WTC11 (cell line): Measurements from ENCODE around the gene AGO4. TPM values are rescaled to one million over a fixed set of nuclear protein-coding genes. Genes with fewer than 3 reads are reported as not detected.

Experiments
- ATAC-seq: fragments of 200-7000 bp; cut with Tn5 transposase; 2 replicates; pipeline ENCODE4 v1.10.0; 2021; ENCODE audit warnings: mild to moderate bottlenecking, moderate library complexity
- CTCF ChIA-PET: fragments of 300-600 bp; sonication (Branson Sonifier 250); formaldehyde crosslinking; loops from one replicate; lab custom pipeline; 2021; ENCODE audit warnings: antibody characterized with exemption; lab: Charles Lee
- POLR2A ChIA-PET: fragments of 350-600 bp; sonication (Branson Sonifier 250); formaldehyde crosslinking; loops from one replicate; lab custom pipeline; 2021; ENCODE audit warnings: antibody characterized with exemption; lab: Charles Lee
- DNase-seq: peaks from one replicate; pipeline ENCODE4 v3.0.0; 2021; ENCODE audit warnings: low spot score
- H3K27ac Mint-ChIP-seq: 2 replicates; pipeline ENCODE4 v1.8.0; 2021; ENCODE audit warnings: mixed read lengths
- H3K27me3 Mint-ChIP-seq: 2 replicates; pipeline ENCODE4 v1.8.0; 2021; ENCODE audit warnings: low read depth, mild to moderate bottlenecking, moderate library complexity, mixed read lengths
- H3K36me3 Mint-ChIP-seq: 2 replicates; pipeline ENCODE4 v1.8.0; 2021; ENCODE audit warnings: mixed read lengths
- H3K4me1 Mint-ChIP-seq: 2 replicates; pipeline ENCODE4 v1.8.0; 2022; ENCODE audit warnings: mixed read lengths
- H3K4me3 Mint-ChIP-seq: 2 replicates; pipeline ENCODE4 v1.8.0; 2021; ENCODE audit warnings: mild to moderate bottlenecking, moderate library complexity, mixed read lengths
- H3K9me3 Mint-ChIP-seq: 2 replicates; pipeline ENCODE4 v1.8.0; 2021; ENCODE audit warnings: mixed read lengths
- CTCF ChIP-seq: fragments of 200-600 bp; IDR thresholded peaks from 2 replicates; pipeline ENCODE4 v1.8.0; 2022; ENCODE audit warnings: antibody characterized with exemption
- ESRRA ChIP-seq: sonication (generic); formaldehyde crosslinking; IDR thresholded peaks from 2 replicates; pipeline ENCODE4 v1.8.1; 2022; ENCODE audit warnings: mild to moderate bottlenecking, missing genetic modification reagents, borderline replicate concordance
- MXD4 ChIP-seq: fragments of 250-450 bp; sonication (Bioruptor Pico); IDR thresholded peaks from 2 replicates; pipeline ENCODE4 v1.8.0; 2021; ENCODE audit warnings: mild to moderate bottlenecking, moderate library complexity, borderline replicate concordance
- NR3C1 ChIP-seq: sonication (generic); formaldehyde crosslinking; conservative IDR thresholded peaks from 2 replicates; pipeline ENCODE4 v1.8.1; 2023; ENCODE audit warnings: low read depth, mild to moderate bottlenecking, missing genetic modification reagents
- PRDM15 ChIP-seq: sonication (generic); formaldehyde crosslinking; IDR thresholded peaks from 2 replicates; pipeline ENCODE4 v1.8.0; 2022; ENCODE audit warnings: missing genetic modification reagents
- RELA ChIP-seq: sonication (generic); formaldehyde crosslinking; IDR thresholded peaks from 2 replicates; pipeline ENCODE4 v1.8.1; 2022; ENCODE audit warnings: missing genetic modification reagents, mild to moderate bottlenecking, borderline replicate concordance
- STAT6 ChIP-seq: sonication (generic); formaldehyde crosslinking; conservative IDR thresholded peaks from 2 replicates; pipeline ENCODE4 v1.8.1; 2023; ENCODE audit warnings: mild to moderate bottlenecking, low read depth, missing genetic modification reagents, moderate library complexity
- ZBTB21 ChIP-seq: sonication (generic); formaldehyde crosslinking; IDR thresholded peaks from 2 replicates; pipeline ENCODE4 v1.8.1; 2023; ENCODE audit warnings: mild to moderate bottlenecking, missing genetic modification reagents, borderline replicate concordance
- ZNF512 ChIP-seq: sonication (generic); formaldehyde crosslinking; IDR thresholded peaks from 2 replicates; pipeline ENCODE4 v1.8.1; 2022; ENCODE audit warnings: missing genetic modification reagents, borderline replicate concordance
- ZNF671 ChIP-seq: fragments of 250-450 bp; sonication (Bioruptor Pico); IDR thresholded peaks from 2 replicates; pipeline ENCODE4 v1.8.0; 2021; ENCODE audit warnings: mild to moderate bottlenecking
- total RNA-seq: library from RNA; stranded (reverse); gene quantifications from 3 replicates; pipeline ENCODE4 v1.2.3, GENCODE V29; 2021
- TF ChIP-seq, protein P1 (sequence below): sonication (generic); formaldehyde crosslinking; IDR thresholded peaks from 2 replicates; pipeline ENCODE4 v1.8.1; 2022; ENCODE audit warnings: low read depth, missing genetic modification reagents, borderline replicate concordance
- TF ChIP-seq, protein P2 (sequence below): fragments of 250-450 bp; sonication (Bioruptor Pico); IDR thresholded peaks from 2 replicates; pipeline ENCODE4 v1.9.0; 2021; ENCODE audit warnings: mild to moderate bottlenecking, borderline replicate concordance
- TF ChIP-seq, protein P3 (sequence below): fragments of 250-450 bp; sonication (Bioruptor Pico); IDR thresholded peaks from 2 replicates; pipeline ENCODE4 v2.1.2; 2022; ENCODE audit warnings: mild to moderate bottlenecking, moderate library complexity
- TF ChIP-seq, protein P4 (sequence below): fragments of 250-450 bp; sonication (Bioruptor Pico); conservative IDR thresholded peaks from 2 replicates; pipeline ENCODE4 v1.9.0; 2021; ENCODE audit warnings: mild to moderate bottlenecking

Gene AGO4
- total RNA-seq, 1 experiment from 2014 or later: 8.7 TPM

DNA sequence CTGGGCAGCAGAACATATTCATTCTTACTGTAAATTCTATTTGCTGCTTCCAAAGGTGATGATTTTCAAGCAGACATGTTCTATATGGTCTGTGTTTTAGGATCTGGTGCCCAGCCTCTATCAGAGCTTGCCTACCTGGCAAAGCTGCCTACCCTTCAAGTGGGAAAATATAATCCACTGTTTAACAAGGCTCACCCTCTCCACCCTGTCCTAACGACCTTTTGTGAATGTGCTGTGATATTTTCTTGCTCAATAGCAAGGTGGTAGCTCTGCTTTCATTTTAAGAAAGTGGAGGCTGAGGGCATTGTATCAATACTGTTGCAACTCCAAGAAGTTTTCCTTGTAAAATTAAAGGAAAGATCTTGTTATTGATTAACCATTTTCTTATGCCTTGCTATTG lies 49.1 kb downstream of the AGO4 start:
- ChIA-PET POLR2A (interaction anchor here (1.9 kb wide), 1 partner anchor 87 kb away, joined by 5 read pairs; the partner anchor contains the start of gene CLSPN), CTCF (interaction anchor here (0.9 to 2.0 kb wide), 4 partner anchors 26 to 278 kb away, joined by 3 to 16 read pairs (median 6); partner anchors contain the start of genes AGO1 and CLSPN)
- ATAC-seq (no peak), DNase-seq (no peak)
- no peak overlapping the region for H3K27ac Mint-ChIP-seq
- no peaks in the 10 kb centered on the region for H3K9me3 Mint-ChIP-seq
- H3K4me1 Mint-ChIP-seq: peaks cover 18% of the 10 kb centered on the region
- no peaks in the 10 kb centered on the region for H3K27me3 Mint-ChIP-seq
- H3K36me3 Mint-ChIP-seq: peaks cover 4% of the 10 kb centered on the region
- no peak overlapping the region for H3K4me3 Mint-ChIP-seq
- TF ChIP-seq CTCF (no peak), ZNF671 (CRISPR knock-in tag) (no peak), NR3C1 (no peak), MXD4 (CRISPR knock-in tag) (no peak), RELA (CRISPR knock-in tag) (no peak), PRDM15 (CRISPR knock-in tag) (no peak), ESRRA (no peak), ZNF512 (CRISPR knock-in tag) (no peak), STAT6 (no peak), ZBTB21 (CRISPR knock-in tag) (no peak)
- TF ChIP-seq, protein P1, sequence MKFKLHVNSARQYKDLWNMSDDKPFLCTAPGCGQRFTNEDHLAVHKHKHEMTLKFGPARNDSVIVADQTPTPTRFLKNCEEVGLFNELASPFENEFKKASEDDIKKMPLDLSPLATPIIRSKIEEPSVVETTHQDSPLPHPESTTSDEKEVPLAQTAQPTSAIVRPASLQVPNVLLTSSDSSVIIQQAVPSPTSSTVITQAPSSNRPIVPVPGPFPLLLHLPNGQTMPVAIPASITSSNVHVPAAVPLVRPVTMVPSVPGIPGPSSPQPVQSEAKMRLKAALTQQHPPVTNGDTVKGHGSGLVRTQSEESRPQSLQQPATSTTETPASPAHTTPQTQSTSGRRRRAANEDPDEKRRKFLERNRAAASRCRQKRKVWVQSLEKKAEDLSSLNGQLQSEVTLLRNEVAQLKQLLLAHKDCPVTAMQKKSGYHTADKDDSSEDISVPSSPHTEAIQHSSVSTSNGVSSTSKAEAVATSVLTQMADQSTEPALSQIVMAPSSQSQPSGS (CRISPR knock-in tag): no peak
- TF ChIP-seq, protein P2, sequence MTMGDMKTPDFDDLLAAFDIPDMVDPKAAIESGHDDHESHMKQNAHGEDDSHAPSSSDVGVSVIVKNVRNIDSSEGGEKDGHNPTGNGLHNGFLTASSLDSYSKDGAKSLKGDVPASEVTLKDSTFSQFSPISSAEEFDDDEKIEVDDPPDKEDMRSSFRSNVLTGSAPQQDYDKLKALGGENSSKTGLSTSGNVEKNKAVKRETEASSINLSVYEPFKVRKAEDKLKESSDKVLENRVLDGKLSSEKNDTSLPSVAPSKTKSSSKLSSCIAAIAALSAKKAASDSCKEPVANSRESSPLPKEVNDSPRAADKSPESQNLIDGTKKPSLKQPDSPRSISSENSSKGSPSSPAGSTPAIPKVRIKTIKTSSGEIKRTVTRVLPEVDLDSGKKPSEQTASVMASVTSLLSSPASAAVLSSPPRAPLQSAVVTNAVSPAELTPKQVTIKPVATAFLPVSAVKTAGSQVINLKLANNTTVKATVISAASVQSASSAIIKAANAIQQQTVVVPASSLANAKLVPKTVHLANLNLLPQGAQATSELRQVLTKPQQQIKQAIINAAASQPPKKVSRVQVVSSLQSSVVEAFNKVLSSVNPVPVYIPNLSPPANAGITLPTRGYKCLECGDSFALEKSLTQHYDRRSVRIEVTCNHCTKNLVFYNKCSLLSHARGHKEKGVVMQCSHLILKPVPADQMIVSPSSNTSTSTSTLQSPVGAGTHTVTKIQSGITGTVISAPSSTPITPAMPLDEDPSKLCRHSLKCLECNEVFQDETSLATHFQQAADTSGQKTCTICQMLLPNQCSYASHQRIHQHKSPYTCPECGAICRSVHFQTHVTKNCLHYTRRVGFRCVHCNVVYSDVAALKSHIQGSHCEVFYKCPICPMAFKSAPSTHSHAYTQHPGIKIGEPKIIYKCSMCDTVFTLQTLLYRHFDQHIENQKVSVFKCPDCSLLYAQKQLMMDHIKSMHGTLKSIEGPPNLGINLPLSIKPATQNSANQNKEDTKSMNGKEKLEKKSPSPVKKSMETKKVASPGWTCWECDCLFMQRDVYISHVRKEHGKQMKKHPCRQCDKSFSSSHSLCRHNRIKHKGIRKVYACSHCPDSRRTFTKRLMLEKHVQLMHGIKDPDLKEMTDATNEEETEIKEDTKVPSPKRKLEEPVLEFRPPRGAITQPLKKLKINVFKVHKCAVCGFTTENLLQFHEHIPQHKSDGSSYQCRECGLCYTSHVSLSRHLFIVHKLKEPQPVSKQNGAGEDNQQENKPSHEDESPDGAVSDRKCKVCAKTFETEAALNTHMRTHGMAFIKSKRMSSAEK (CRISPR knock-in tag): no peak
- TF ChIP-seq, protein P3, sequence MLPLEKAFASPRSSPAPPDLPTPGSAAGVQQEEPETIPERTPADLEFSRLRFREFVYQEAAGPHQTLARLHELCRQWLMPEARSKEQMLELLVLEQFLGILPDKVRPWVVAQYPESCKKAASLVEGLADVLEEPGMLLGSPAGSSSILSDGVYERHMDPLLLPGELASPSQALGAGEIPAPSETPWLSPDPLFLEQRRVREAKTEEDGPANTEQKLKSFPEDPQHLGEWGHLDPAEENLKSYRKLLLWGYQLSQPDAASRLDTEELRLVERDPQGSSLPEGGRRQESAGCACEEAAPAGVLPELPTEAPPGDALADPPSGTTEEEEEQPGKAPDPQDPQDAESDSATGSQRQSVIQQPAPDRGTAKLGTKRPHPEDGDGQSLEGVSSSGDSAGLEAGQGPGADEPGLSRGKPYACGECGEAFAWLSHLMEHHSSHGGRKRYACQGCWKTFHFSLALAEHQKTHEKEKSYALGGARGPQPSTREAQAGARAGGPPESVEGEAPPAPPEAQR (CRISPR knock-in tag): no peak
- TF ChIP-seq, protein P4, sequence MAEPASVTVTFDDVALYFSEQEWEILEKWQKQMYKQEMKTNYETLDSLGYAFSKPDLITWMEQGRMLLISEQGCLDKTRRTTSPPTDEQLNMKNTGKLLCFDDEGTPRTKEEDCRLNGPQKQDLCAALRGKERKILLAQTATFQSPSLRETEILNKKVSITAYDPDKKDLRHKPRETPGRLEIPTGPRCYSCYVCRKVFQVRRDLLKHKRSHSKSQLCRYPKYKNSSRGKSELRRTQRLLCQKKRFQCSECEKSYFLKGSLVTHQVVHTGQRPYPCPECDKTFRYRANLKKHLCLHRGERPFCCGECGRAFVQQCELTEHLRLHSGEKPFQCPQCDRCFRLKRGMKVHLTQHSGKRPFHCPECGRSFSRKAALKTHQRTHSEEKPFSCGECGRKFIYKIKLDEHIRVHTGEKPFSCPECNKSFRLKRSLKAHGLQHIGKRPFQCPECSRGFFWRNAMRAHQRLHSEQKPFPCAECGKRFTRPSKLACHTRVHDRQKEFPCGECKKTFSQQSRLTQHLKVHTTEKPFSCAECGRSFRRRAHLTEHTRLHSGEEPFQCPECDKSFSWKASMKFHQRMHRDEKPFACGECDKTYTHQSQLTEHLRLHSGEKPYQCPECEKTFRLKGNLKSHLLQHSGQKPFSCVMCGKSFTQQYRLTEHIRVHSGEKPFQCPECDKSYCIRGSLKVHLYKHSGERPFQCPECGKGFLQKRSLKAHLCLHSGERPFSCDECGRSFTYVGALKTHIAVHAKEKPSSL (CRISPR knock-in tag): no peak
